Measurements from ENCODE around the gene FAM120AOS. TPM values are rescaled to one million over a fixed set of nuclear protein-coding genes. Genes with fewer than 3 reads are reported as not detected.

FAM120AOS gene
- total RNA-seq, 2 experiments from 2014 or later, result 45.6 to 50.3 TPM

GRCh38 chr9:93479726-93480125 is 26.3 kb upstream of the FAM120AOS start:
- no peak overlapping the region for H3K4me3 ChIP-seq (ENCODE audit: low read length)
- no peaks in the 10 kb centered on the region for H3K27me3 Mint-ChIP-seq
- H3K4me1 Mint-ChIP-seq (ENCODE audit: low read depth), result peaks cover 52% of the 10 kb centered on the region
- no peaks in the 10 kb centered on the region for H3K27me3 ChIP-seq (ENCODE audit: control insufficient read depth in 1 of 2, insufficient read depth in 2 of 2, low read length in 2 of 2)
- H3K4me3 Mint-ChIP-seq, result no peak overlapping the region
- H3K4me1 ChIP-seq (ENCODE audit: insufficient read depth, low read length), result peaks cover 9% of the 10 kb centered on the region
- no peak overlapping the region for H3K27ac Mint-ChIP-seq
- TF ChIP-seq CTCF (IDR thresholded peaks at IDR 0.05), result no peak
- H3K9me3 ChIP-seq (ENCODE audit: control insufficient read depth in 1 of 2, insufficient read depth in 1 of 2, low read length in 2 of 2), result no peaks in the 10 kb centered on the region
- ATAC-seq (ENCODE audit: poor library complexity) (no peak), DNase-seq (no peak)
- H3K36me3 Mint-ChIP-seq (ENCODE audit: low read depth), result peaks cover 85% of the 10 kb centered on the region
- no peak overlapping the region for H3K27ac ChIP-seq (ENCODE audit: low read depth in 1 of 2, low read length in 2 of 2)
- intact Hi-C loops (cut with DNase I, micrococcal nuclease), result no loop called here
- POLR2A ChIA-PET, result no interaction called here
- peaks cover 54% of the 10 kb centered on the region for H3K36me3 ChIP-seq (ENCODE audit: insufficient read depth, low read length)
- CTCF ChIA-PET, result no interaction called here
- H3K9me3 Mint-ChIP-seq, result no peaks in the 10 kb centered on the region

- H3K27me3 Mint-ChIP-seq, result no peaks in the 10 kb centered on the region
- H3K36me3 Mint-ChIP-seq (ENCODE audit: low read depth), result peaks cover 84% of the 10 kb centered on the region
- TF ChIP-seq CTCF (IDR thresholded peaks at IDR 0.05), result no peak
- H3K27ac Mint-ChIP-seq, result no peak overlapping the region
- H3K9me3 ChIP-seq (ENCODE audit: control insufficient read depth in 1 of 2, insufficient read depth in 1 of 2, low read length in 2 of 2), result no peaks in the 10 kb centered on the region
- H3K4me3 Mint-ChIP-seq, result no peak overlapping the region
- ChIA-PET CTCF (interaction anchor here (0.7 to 1.6 kb wide), 2 partner anchors 13 to 76 kb away, joined by 3 to 4 read pairs; no protein-coding TSS in a partner anchor), POLR2A (interaction anchor here (0.7 to 1.0 kb wide), 3 partner anchors 23 to 896 kb away, joined by 3 read pairs; no protein-coding TSS in a partner anchor)
- no peaks in the 10 kb centered on the region for H3K27me3 ChIP-seq (ENCODE audit: control insufficient read depth in 1 of 2, insufficient read depth in 2 of 2, low read length in 2 of 2)
- H3K4me1 ChIP-seq (ENCODE audit: insufficient read depth, low read length), result peaks cover 5% of the 10 kb centered on the region
- peaks cover 44% of the 10 kb centered on the region for H3K36me3 ChIP-seq (ENCODE audit: insufficient read depth, low read length)
- H3K4me1 Mint-ChIP-seq (ENCODE audit: low read depth), result peaks cover 49% of the 10 kb centered on the region
- intact Hi-C loops (cut with DNase I, micrococcal nuclease), result no loop called here
- H3K4me3 ChIP-seq (ENCODE audit: low read length), result no peak overlapping the region
- no peak for ATAC-seq (ENCODE audit: poor library complexity)
- no peaks in the 10 kb centered on the region for H3K9me3 Mint-ChIP-seq
- H3K27ac ChIP-seq (ENCODE audit: low read depth in 1 of 2, low read length in 2 of 2), result no peak overlapping the region
- DNase-seq, result no peak
These were observed 24.0 kb upstream of the FAM120AOS start for GRCh38 chr9:93477397-93477796.

- peaks cover 3% of the 10 kb centered on the region for H3K4me1 ChIP-seq (ENCODE audit: insufficient read depth, low read length)
- DNase-seq (no peak), ATAC-seq (ENCODE audit: poor library complexity) (no peak)
These were observed 23.5 kb upstream of the FAM120AOS start for GRCh38 chr9:93476924-93477323.

More at GRCh38 chr9:93476924-93477323, 23.5 kb upstream of the FAM120AOS start:
- no peaks in the 10 kb centered on the region for H3K9me3 ChIP-seq (ENCODE audit: control insufficient read depth in 1 of 2, insufficient read depth in 1 of 2, low read length in 2 of 2)
- ChIA-PET CTCF (no interaction called here), POLR2A (interaction anchor here (1.0 kb wide), 1 partner anchor 23 kb away, joined by 3 read pairs; no protein-coding TSS in a partner anchor)
- Mint-ChIP-seq H3K9me3 (no peaks in the 10 kb centered on the region), H3K4me3 (no peak overlapping the region), H3K36me3 (ENCODE audit: low read depth) (peaks cover 84% of the 10 kb centered on the region), H3K27me3 (no peaks in the 10 kb centered on the region), H3K4me1 (ENCODE audit: low read depth) (peaks cover 51% of the 10 kb centered on the region), H3K27ac (no peak overlapping the region)
- no peak for TF ChIP-seq CTCF (IDR thresholded peaks at IDR 0.05)
- intact Hi-C loops (cut with DNase I, micrococcal nuclease), result no loop called here
- peaks cover 43% of the 10 kb centered on the region for H3K36me3 ChIP-seq (ENCODE audit: insufficient read depth, low read length)
- H3K27ac ChIP-seq (ENCODE audit: low read depth in 1 of 2, low read length in 2 of 2), result no peak overlapping the region
- no peaks in the 10 kb centered on the region for H3K27me3 ChIP-seq (ENCODE audit: control insufficient read depth in 1 of 2, insufficient read depth in 2 of 2, low read length in 2 of 2)
- no peak overlapping the region for H3K4me3 ChIP-seq (ENCODE audit: low read length)
